ENCODE results near the gene FN1. TPM values are rescaled to one million over a fixed set of nuclear protein-coding genes. Genes with fewer than 3 reads are reported as not detected.

The FN1 gene
- total RNA-seq, 1 donor from 2014 or later, result 52.0 TPM

GRCh38 chr2:215466097-215466909, 30.4 kb upstream of the FN1 start:
- no peaks in the 10 kb centered on the region for H3K4me1 Mint-ChIP-seq
- H4K20me1 ChIP-seq (ENCODE audit: low read depth), result no peaks in the 10 kb centered on the region
- H3K9me3 ChIP-seq (ENCODE audit: low read depth), result no peaks in the 10 kb centered on the region
- no peaks in the 10 kb centered on the region for H3K79me2 ChIP-seq (ENCODE audit: low read depth)
- H3K4me1 ChIP-seq, result no peaks in the 10 kb centered on the region
- no peak overlapping the region for H3K4me3 ChIP-seq
- H3K9me3 Mint-ChIP-seq, result no peaks in the 10 kb centered on the region
- no peak overlapping the region for H3K4me3 Mint-ChIP-seq
- no peak for TF ChIP-seq EZH2 (IDR thresholded peaks at IDR 0.05)
- no peak for TF ChIP-seq CTCF (IDR thresholded peaks at IDR 0.05)
- no peak for TF ChIP-seq EZH2phosphoT487 (IDR thresholded peaks at IDR 0.05)
- H3K9ac ChIP-seq, result no peak overlapping the region
- no peak overlapping the region for H2AFZ ChIP-seq (replicated peaks)
- no peaks in the 10 kb centered on the region for H3K36me3 ChIP-seq
- no peak overlapping the region for H3K27ac ChIP-seq
- DNase-seq (ENCODE audit: low spot score), result no peak
- no peaks in the 10 kb centered on the region for H3K27me3 ChIP-seq
- H3K27me3 Mint-ChIP-seq (ENCODE audit: insufficient read depth, low read depth), result peaks cover 4% of the 10 kb centered on the region
- H3K4me2 ChIP-seq, result no peak overlapping the region
- H3K27ac Mint-ChIP-seq, result no peak overlapping the region
- H3K36me3 Mint-ChIP-seq, result no peaks in the 10 kb centered on the region
- no peaks in the 10 kb centered on the region for H3F3A ChIP-seq (ENCODE audit: low read depth)

- Mint-ChIP-seq H3K4me1 (no peaks in the 10 kb centered on the region), H3K4me3 (no peak overlapping the region), H3K27me3 (ENCODE audit: insufficient read depth, low read depth) (peaks cover 4% of the 10 kb centered on the region), H3K9me3 (no peaks in the 10 kb centered on the region), H3K27ac (no peak overlapping the region), H3K36me3 (no peaks in the 10 kb centered on the region)
- Histone ChIP-seq H3K27me3 (no peaks in the 10 kb centered on the region), H2AFZ (replicated peaks) (no peak overlapping the region), H3K27ac (no peak overlapping the region), H3K36me3 (no peaks in the 10 kb centered on the region), H3K4me2 (no peak overlapping the region), H3K4me3 (no peak overlapping the region), H3K9me3 (ENCODE audit: low read depth) (no peaks in the 10 kb centered on the region), H3K4me1 (no peaks in the 10 kb centered on the region), H3K79me2 (ENCODE audit: low read depth) (no peaks in the 10 kb centered on the region), H4K20me1 (ENCODE audit: low read depth) (no peaks in the 10 kb centered on the region), H3K9ac (no peak overlapping the region), H3F3A (ENCODE audit: low read depth) (no peaks in the 10 kb centered on the region)
- DNase-seq (ENCODE audit: low spot score), result no peak
- no peak for TF ChIP-seq EZH2phosphoT487 (IDR thresholded peaks at IDR 0.05)
- TF ChIP-seq CTCF (IDR thresholded peaks at IDR 0.05), result no peak
- TF ChIP-seq EZH2 (IDR thresholded peaks at IDR 0.05), result no peak
Measured at GRCh38 chr2:215465256-215465655, 29.4 kb upstream of the FN1 start.

GRCh38 chr2:215461836-215462532, 26.1 kb upstream of the FN1 start:
- no peak overlapping the region for H3K4me3 Mint-ChIP-seq
- TF ChIP-seq EZH2 (IDR thresholded peaks at IDR 0.05) (no peak), CTCF (IDR thresholded peaks at IDR 0.05) (no peak), EZH2phosphoT487 (IDR thresholded peaks at IDR 0.05) (no peak)
- no peak overlapping the region for H3K27ac Mint-ChIP-seq
- Histone ChIP-seq H2AFZ (replicated peaks) (no peak overlapping the region), H3F3A (ENCODE audit: low read depth) (no peaks in the 10 kb centered on the region), H4K20me1 (ENCODE audit: low read depth) (no peaks in the 10 kb centered on the region), H3K79me2 (ENCODE audit: low read depth) (no peaks in the 10 kb centered on the region), H3K4me3 (no peak overlapping the region), H3K9me3 (ENCODE audit: low read depth) (no peaks in the 10 kb centered on the region), H3K36me3 (no peaks in the 10 kb centered on the region), H3K4me2 (no peak overlapping the region), H3K27ac (no peak overlapping the region), H3K4me1 (no peaks in the 10 kb centered on the region), H3K27me3 (no peaks in the 10 kb centered on the region), H3K9ac (no peak overlapping the region)
- no peak for DNase-seq (ENCODE audit: low spot score)
- H3K9me3 Mint-ChIP-seq, result no peaks in the 10 kb centered on the region
- H3K36me3 Mint-ChIP-seq, result no peaks in the 10 kb centered on the region
- no peaks in the 10 kb centered on the region for H3K4me1 Mint-ChIP-seq
- H3K27me3 Mint-ChIP-seq (ENCODE audit: insufficient read depth, low read depth), result peaks cover 4% of the 10 kb centered on the region
